OCI-LY1 (cell line): ENCODE measurements around the gene PDZD2.

Experiments
- EZH2 ChIP-seq: fragments of 200-600 bp; sonication (generic), shearing (Covaris generic); IDR thresholded peaks from 2 replicates; pipeline ENCODE4 v1.8.0; 2017; ENCODE audit warnings: borderline replicate concordance, mixed run types, mild to moderate bottlenecking, antibody characterized with exemption, low read length, moderate library complexity, mixed read lengths
- TF ChIP-seq, protein P1 (sequence below): fragments of 200-600 bp; sonication (generic), shearing (Covaris generic); IDR thresholded peaks from 2 replicates; pipeline ENCODE4 v1.5.1; 2017; ENCODE audit warnings: mild to moderate bottlenecking, antibody characterized with exemption, low read length, moderate library complexity, mixed read lengths

GRCh38 chr5:31678180-31678579 is 39.2 kb downstream of the PDZD2 start:
- TF ChIP-seq, protein P1, sequence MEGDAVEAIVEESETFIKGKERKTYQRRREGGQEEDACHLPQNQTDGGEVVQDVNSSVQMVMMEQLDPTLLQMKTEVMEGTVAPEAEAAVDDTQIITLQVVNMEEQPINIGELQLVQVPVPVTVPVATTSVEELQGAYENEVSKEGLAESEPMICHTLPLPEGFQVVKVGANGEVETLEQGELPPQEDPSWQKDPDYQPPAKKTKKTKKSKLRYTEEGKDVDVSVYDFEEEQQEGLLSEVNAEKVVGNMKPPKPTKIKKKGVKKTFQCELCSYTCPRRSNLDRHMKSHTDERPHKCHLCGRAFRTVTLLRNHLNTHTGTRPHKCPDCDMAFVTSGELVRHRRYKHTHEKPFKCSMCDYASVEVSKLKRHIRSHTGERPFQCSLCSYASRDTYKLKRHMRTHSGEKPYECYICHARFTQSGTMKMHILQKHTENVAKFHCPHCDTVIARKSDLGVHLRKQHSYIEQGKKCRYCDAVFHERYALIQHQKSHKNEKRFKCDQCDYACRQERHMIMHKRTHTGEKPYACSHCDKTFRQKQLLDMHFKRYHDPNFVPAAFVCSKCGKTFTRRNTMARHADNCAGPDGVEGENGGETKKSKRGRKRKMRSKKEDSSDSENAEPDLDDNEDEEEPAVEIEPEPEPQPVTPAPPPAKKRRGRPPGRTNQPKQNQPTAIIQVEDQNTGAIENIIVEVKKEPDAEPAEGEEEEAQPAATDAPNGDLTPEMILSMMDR: no peak
- no peak for TF ChIP-seq EZH2
